WERI-Rb-1 (cell line): ENCODE measurements around the gene PTPN14.

Source experiments
- DNase-seq: peaks from one replicate; pipeline ENCODE4 v3.0.0-alpha.2; 2020
- H3K27ac ChIP-seq: fragments of 250-450 bp; sonication (Bioruptor Pico); 2 replicates; pipeline ENCODE4 v1.5.1; 2020; ENCODE audit warnings: mild to moderate bottlenecking, moderate library complexity
- H3K27me3 ChIP-seq: fragments of 250-450 bp; sonication (Bioruptor Pico); 2 replicates; pipeline ENCODE4 v1.5.1; 2021; ENCODE audit warnings: mild to moderate bottlenecking, low read depth, moderate library complexity; ENCODE audit not compliant: insufficient read depth, severe bottlenecking
- H3K36me3 ChIP-seq: fragments of 250-450 bp; sonication (Bioruptor Pico); 2 replicates; pipeline ENCODE4 v1.5.1; 2020; ENCODE audit warnings: mild to moderate bottlenecking, moderate library complexity
- H3K4me3 ChIP-seq: 2 replicates; pipeline ENCODE4 v1.5.1; 2011; ENCODE audit warnings: low read depth, mild to moderate bottlenecking, control low read depth, low read length
- H3K9me3 ChIP-seq: fragments of 250-450 bp; sonication (Bioruptor Pico); 2 replicates; pipeline ENCODE4 v1.5.1; 2021; ENCODE audit warnings: mild to moderate bottlenecking, moderate library complexity; ENCODE audit not compliant: severe bottlenecking
- TF ChIP-seq, protein P1 (sequence below): IDR thresholded peaks from 2 replicates; pipeline ENCODE4 v1.5.1; 2011; ENCODE audit warnings: low read depth, mild to moderate bottlenecking, control low read depth, inconsistent platforms, low read length

The PTPN14 gene

DNA sequence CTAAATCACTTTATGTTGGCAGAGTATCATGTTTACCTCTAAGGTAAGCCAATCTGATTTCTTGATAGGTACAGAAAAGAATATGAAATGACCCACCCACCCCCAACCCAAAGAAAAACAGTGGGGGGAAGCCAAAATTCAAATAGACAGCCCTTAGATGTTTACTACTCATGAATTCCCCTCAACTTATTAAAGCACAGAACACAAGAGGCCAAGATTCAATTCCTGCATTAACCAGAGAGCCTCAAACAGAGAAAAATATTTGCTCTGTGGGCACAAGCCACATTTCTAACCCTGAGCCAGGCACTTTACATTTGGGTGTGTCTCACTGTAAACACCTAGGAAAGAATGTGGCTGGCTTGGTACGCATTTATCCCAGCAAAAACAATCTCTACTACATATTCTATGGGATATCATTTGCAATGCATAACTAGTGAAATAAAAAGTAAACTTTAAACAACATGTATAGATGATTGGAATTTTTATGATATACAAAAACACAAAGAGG lies 84.3 kb downstream of the PTPN14 start:
- H3K36me3 ChIP-seq, result no peaks in the 10 kb centered on the region
- no peak for DNase-seq
- no peaks in the 10 kb centered on the region for H3K9me3 ChIP-seq
- H3K27ac ChIP-seq, result no peak overlapping the region
- H3K27me3 ChIP-seq, result no peaks in the 10 kb centered on the region
- no peak overlapping the region for H3K4me3 ChIP-seq
- TF ChIP-seq, protein P1, sequence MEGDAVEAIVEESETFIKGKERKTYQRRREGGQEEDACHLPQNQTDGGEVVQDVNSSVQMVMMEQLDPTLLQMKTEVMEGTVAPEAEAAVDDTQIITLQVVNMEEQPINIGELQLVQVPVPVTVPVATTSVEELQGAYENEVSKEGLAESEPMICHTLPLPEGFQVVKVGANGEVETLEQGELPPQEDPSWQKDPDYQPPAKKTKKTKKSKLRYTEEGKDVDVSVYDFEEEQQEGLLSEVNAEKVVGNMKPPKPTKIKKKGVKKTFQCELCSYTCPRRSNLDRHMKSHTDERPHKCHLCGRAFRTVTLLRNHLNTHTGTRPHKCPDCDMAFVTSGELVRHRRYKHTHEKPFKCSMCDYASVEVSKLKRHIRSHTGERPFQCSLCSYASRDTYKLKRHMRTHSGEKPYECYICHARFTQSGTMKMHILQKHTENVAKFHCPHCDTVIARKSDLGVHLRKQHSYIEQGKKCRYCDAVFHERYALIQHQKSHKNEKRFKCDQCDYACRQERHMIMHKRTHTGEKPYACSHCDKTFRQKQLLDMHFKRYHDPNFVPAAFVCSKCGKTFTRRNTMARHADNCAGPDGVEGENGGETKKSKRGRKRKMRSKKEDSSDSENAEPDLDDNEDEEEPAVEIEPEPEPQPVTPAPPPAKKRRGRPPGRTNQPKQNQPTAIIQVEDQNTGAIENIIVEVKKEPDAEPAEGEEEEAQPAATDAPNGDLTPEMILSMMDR, result no peak

- no peaks in the 10 kb centered on the region for H3K9me3 ChIP-seq
- no peak overlapping the region for H3K4me3 ChIP-seq
- DNase-seq, result peak; percentile 43
- H3K27me3 ChIP-seq, result no peaks in the 10 kb centered on the region
- H3K36me3 ChIP-seq, result no peaks in the 10 kb centered on the region
- TF ChIP-seq, protein P1, result no peak
- no peak overlapping the region for H3K27ac ChIP-seq
These were observed 84.9 kb downstream of the PTPN14 start for GRCh38 chr1:214466403-214467077.

DNA sequence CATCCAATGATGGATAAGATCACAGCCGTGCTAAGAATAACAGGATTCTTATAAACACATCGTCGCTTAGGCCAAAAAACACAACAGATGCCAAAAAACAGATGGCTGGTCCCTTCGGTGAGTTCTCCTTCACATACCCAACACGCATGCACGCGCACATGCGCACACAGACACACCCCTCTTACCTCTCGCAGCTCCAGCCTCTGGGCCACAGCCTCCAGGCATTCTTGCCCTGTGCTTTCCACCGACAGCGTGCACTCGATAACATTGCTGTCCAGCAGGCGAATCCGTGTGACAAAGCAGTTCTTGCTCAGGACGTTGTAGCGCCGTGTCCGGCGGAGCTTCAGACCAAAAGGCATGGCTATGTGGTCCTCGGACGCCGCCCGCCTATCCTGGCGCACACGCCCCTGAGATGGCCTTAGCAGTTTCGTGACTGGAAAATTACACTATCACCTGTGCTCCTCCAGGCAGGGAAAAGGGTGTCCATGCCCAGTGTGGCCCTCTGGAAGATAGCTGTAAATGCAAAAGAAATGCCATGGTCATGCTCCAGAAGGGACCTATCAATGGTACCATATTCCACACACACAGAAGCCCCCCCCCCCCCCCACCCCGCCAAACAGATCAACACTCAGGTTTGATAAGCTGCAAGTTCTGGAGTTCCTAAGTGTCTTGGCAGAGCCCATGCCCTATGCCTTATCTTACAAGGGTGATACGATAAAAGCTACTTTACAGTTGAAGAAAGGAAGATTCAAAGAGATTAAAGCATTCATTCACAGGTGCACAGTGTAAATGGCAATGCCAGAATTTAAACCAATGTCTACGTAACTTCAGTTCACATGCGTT lies 86.7 kb downstream of the PTPN14 start:
- TF ChIP-seq, protein P1, result no peak
- H3K27me3 ChIP-seq, result no peaks in the 10 kb centered on the region
- no peaks in the 10 kb centered on the region for H3K36me3 ChIP-seq

DNA sequence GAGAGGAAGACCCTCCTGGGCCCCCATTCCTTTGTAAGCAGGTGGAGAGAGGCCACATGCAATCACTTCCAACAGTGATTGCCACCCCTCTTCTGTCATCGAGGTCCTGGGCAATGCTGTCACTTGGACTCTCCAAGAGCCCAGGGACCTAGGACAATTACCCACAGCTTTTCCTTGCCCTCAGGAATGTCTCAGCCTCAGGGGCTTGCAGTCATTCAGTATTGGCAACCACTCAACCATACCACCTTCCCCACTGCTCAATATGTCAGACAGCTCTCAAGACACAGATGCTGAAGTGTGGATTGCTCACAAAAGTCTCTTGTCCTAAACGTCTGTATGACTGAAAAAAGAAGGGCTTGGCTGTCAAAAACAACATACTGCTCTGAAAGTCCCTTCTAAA lies 87.8 kb downstream of the PTPN14 start:
- Histone ChIP-seq H3K36me3 (no peaks in the 10 kb centered on the region), H3K27ac (no peak overlapping the region), H3K27me3 (no peaks in the 10 kb centered on the region), H3K4me3 (no peak overlapping the region), H3K9me3 (no peaks in the 10 kb centered on the region)
- DNase-seq, result no peak
- TF ChIP-seq, protein P1, result no peak

More for the DNA sequence above, 86.7 kb downstream of the PTPN14 start:
- Histone ChIP-seq H3K4me3 (no peak overlapping the region), H3K27ac (no peak overlapping the region), H3K9me3 (no peaks in the 10 kb centered on the region)
- no peak for DNase-seq

DNA sequence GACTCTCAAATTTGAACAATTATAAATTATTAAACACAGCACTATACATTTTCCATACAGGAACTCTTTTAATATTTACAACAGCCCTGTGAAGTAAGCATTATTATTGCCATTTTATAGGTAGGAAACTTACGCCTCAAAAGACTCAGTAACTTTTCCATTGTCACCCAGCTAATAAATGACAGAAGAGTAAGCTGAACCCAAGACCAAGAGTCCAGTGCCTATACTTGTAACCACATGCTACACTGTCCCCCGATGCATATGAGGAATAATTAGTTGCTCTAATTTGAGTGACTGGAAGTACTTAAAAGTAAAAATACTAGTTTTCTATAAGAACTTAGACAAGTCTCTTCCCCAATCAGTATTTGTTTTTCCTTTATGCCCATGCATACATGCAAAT lies 88.5 kb downstream of the PTPN14 start:
- H3K36me3 ChIP-seq, result no peaks in the 10 kb centered on the region
- no peaks in the 10 kb centered on the region for H3K27me3 ChIP-seq
- H3K27ac ChIP-seq, result no peak overlapping the region
- H3K4me3 ChIP-seq, result no peak overlapping the region
- TF ChIP-seq, protein P1, result no peak
- no peak for DNase-seq
- no peaks in the 10 kb centered on the region for H3K9me3 ChIP-seq
